Mesendoderm (in vitro differentiated cells): ENCODE measurements around the gene IQCK.

Experiments used
- DNase-seq: peaks from one replicate; pipeline ENCODE4 v3.0.0; 2013
- H2AK5ac ChIP-seq: 2 replicates; pipeline ENCODE4 v1.6.1; 2013; ENCODE audit warnings: low read length, inconsistent platforms
- H2BK120ac ChIP-seq: 2 replicates; pipeline ENCODE4 v1.6.1; 2013; ENCODE audit warnings: low read depth, mild to moderate bottlenecking, low read length, moderate library complexity, mixed read lengths
- H2BK15ac ChIP-seq: replicated peaks from 2 replicates; pipeline ENCODE4 v1.6.1; 2013; ENCODE audit warnings: low read depth, mild to moderate bottlenecking, moderate library complexity
- H2BK5ac ChIP-seq: 2 replicates; pipeline ENCODE4 v1.6.1; 2013; ENCODE audit warnings: low read length, inconsistent platforms
- H3K18ac ChIP-seq: 2 replicates; pipeline ENCODE4 v1.6.1; 2013; ENCODE audit warnings: mild to moderate bottlenecking, low read length, mixed read lengths
- H3K23ac ChIP-seq: one replicate; pipeline ENCODE4 v1.6.1; 2013; ENCODE audit warnings: low read length
- H3K27ac ChIP-seq: 2 replicates; pipeline ENCODE4 v1.5.1; 2013; ENCODE audit warnings: low read depth, mild to moderate bottlenecking, inconsistent platforms, low read length, moderate library complexity
- H3K27me3 ChIP-seq: 2 replicates; pipeline ENCODE4 v1.6.1; 2013; ENCODE audit warnings: low read length, control low read depth, mild to moderate bottlenecking, inconsistent platforms; ENCODE audit not compliant: insufficient read depth, poor library complexity
- H3K36me3 ChIP-seq: 2 replicates; pipeline ENCODE4 v1.6.1; 2013; ENCODE audit warnings: low read length, inconsistent platforms; ENCODE audit not compliant: control insufficient read depth, insufficient read depth
- H3K4ac ChIP-seq: one replicate; pipeline ENCODE4 v1.6.1; 2013; ENCODE audit warnings: low read depth, mild to moderate bottlenecking, low read length, moderate library complexity
- H3K4me1 ChIP-seq: 2 replicates; pipeline ENCODE4 v1.6.1; 2013; ENCODE audit warnings: low read depth, low read length, inconsistent platforms; ENCODE audit not compliant: control insufficient read depth
- H3K4me2 ChIP-seq: 2 replicates; pipeline ENCODE4 v1.6.1; 2013; ENCODE audit warnings: low read length
- H3K4me3 ChIP-seq: 2 replicates; pipeline ENCODE4 v1.5.1; 2013; ENCODE audit warnings: mild to moderate bottlenecking, low read length
- H3K56ac ChIP-seq: one replicate; pipeline ENCODE4 v1.6.1; 2013; ENCODE audit warnings: low read length
- H3K79me1 ChIP-seq: 2 replicates; pipeline ENCODE4 v1.6.1; 2013; ENCODE audit warnings: low read length, inconsistent platforms
- H3K79me2 ChIP-seq: 2 replicates; pipeline ENCODE4 v1.6.1; 2013; ENCODE audit warnings: mild to moderate bottlenecking, low read length; ENCODE audit not compliant: control insufficient read depth, insufficient read depth
- H3K9ac ChIP-seq: 2 replicates; pipeline ENCODE4 v1.6.1; 2013; ENCODE audit warnings: low read length, inconsistent platforms
- H4K5ac ChIP-seq: one replicate; pipeline ENCODE4 v1.6.1; 2013; ENCODE audit warnings: low read length
- H4K8ac ChIP-seq: one replicate; pipeline ENCODE4 v1.6.1; 2013; ENCODE audit warnings: low read depth, mild to moderate bottlenecking, control low read depth, low read length, moderate library complexity
- WGBS: extraction: QIAGEN DNeasy Blood & Tissue Kit; methylation state at CpG from one replicate; pipeline ENCODE4 v1.1.7; 2013; ENCODE audit warnings: low lambda C conversion rate, missing lambda C conversion rate; ENCODE audit not compliant: insufficient coverage; ENCODE audit errors: extremely low coverage; 5-methylcytosine and 5-hydroxymethylcytosine counted together

IQCK gene

DNA sequence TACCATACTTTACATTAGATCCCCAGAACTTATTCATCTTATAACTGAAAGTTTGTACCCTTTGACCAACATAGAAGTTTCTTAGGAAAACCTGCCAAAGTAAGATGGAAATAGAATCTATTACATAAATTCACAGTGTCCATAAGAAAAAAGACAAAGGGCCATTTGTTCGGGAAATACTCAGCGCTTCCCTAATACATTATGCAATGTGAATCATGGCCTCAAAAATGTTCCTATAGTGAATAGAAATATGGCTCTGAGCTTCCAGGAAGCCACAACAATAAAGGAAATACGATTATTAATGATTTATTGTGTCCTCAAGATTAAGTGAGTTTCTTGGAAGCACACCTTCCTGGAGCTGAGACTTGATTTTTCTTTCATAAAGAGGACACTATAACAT lies 115.1 kb downstream of the IQCK start:
- Histone ChIP-seq H3K23ac (no peak overlapping the region), H4K8ac (no peak overlapping the region), H3K18ac (no peak overlapping the region), H3K4me2 (no peak overlapping the region), H3K56ac (no peak overlapping the region), H3K9ac (no peak overlapping the region), H2BK15ac (no peak overlapping the region), H3K36me3 (no peaks in the 10 kb centered on the region), H3K79me1 (no peaks in the 10 kb centered on the region), H3K4me1 (no peaks in the 10 kb centered on the region), H3K79me2 (no peaks in the 10 kb centered on the region), H3K4me3 (no peak overlapping the region), H3K27ac (no peak overlapping the region), H2AK5ac (no peak overlapping the region), H3K4ac (no peak overlapping the region), H4K5ac (no peak overlapping the region), H2BK120ac (no peak overlapping the region), H3K27me3 (no peaks in the 10 kb centered on the region), H2BK5ac (no peak overlapping the region)
- no peak for DNase-seq
- WGBS, result no CpG with 5 or more reads among the region's 3 CpGs

- DNase-seq, result no peak
Observed at GRCh38 chr16:19833581-19833980, 115.5 kb downstream of the IQCK start.

DNA sequence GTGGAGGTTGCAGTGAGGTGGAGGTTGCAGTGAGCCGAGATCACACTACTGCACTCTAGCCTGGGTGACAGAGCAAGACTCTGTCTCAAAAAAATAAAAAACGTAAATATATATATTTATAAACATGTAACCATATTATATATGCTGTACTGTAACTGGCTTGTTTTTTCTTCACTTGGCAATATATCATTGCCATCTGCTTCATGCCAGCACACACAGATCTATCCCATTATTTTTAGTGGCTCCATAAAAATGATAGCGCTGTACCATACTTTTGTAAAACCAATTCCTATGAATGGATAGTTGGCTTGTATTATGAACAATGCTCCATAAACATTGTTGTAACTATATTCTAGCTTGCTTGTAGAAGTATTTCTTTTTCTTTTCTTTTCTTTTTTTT lies 117.1 kb downstream of the IQCK start:
- no peak overlapping the region for H4K8ac ChIP-seq
- H4K5ac ChIP-seq, result no peak overlapping the region
- H2BK15ac ChIP-seq, result no peak overlapping the region
- H3K79me2 ChIP-seq, result no peaks in the 10 kb centered on the region
- H3K36me3 ChIP-seq, result no peaks in the 10 kb centered on the region
- H3K4me3 ChIP-seq, result no peak overlapping the region
- no peaks in the 10 kb centered on the region for H3K27me3 ChIP-seq
- H3K4me1 ChIP-seq, result no peaks in the 10 kb centered on the region
- H3K9ac ChIP-seq, result no peak overlapping the region
- no peak overlapping the region for H2AK5ac ChIP-seq
- H3K18ac ChIP-seq, result no peak overlapping the region
- H2BK120ac ChIP-seq, result no peak overlapping the region
- no peaks in the 10 kb centered on the region for H3K79me1 ChIP-seq
- no peak for DNase-seq
- H3K56ac ChIP-seq, result no peak overlapping the region
- H3K4me2 ChIP-seq, result no peak overlapping the region
- no CpG with 5 or more reads among the region's 3 CpGs for WGBS
- no peak overlapping the region for H3K4ac ChIP-seq
- no peak overlapping the region for H3K23ac ChIP-seq
- H3K27ac ChIP-seq, result no peak overlapping the region
- no peak overlapping the region for H2BK5ac ChIP-seq

More at GRCh38 chr16:19833581-19833980, 115.5 kb downstream of the IQCK start:
- Histone ChIP-seq H3K23ac (no peak overlapping the region), H3K56ac (no peak overlapping the region), H3K4me1 (no peaks in the 10 kb centered on the region), H3K4me3 (no peak overlapping the region), H3K4ac (no peak overlapping the region), H4K8ac (no peak overlapping the region), H2BK5ac (no peak overlapping the region), H3K27me3 (no peaks in the 10 kb centered on the region), H3K36me3 (no peaks in the 10 kb centered on the region), H3K18ac (no peak overlapping the region), H3K79me1 (no peaks in the 10 kb centered on the region), H2BK120ac (no peak overlapping the region), H3K4me2 (no peak overlapping the region), H2AK5ac (no peak overlapping the region), H4K5ac (no peak overlapping the region), H3K27ac (no peak overlapping the region), H2BK15ac (no peak overlapping the region), H3K79me2 (no peaks in the 10 kb centered on the region), H3K9ac (no peak overlapping the region)
- no CpG with 5 or more reads among the region's 5 CpGs for WGBS

- Histone ChIP-seq H4K8ac (no peak overlapping the region), H3K27ac (no peak overlapping the region), H2BK15ac (no peak overlapping the region), H3K9ac (no peak overlapping the region), H3K4ac (no peak overlapping the region), H4K5ac (no peak overlapping the region), H3K23ac (no peak overlapping the region), H3K4me2 (no peak overlapping the region), H3K18ac (no peak overlapping the region), H3K4me3 (no peak overlapping the region), H3K36me3 (no peaks in the 10 kb centered on the region), H3K27me3 (no peaks in the 10 kb centered on the region), H3K79me1 (no peaks in the 10 kb centered on the region), H3K4me1 (no peaks in the 10 kb centered on the region), H2BK120ac (no peak overlapping the region), H2BK5ac (no peak overlapping the region), H3K79me2 (no peaks in the 10 kb centered on the region), H2AK5ac (no peak overlapping the region), H3K56ac (no peak overlapping the region)
- no peak for DNase-seq
Observed at GRCh38 chr16:19835968-19836421, 117.9 kb downstream of the IQCK start.

DNA sequence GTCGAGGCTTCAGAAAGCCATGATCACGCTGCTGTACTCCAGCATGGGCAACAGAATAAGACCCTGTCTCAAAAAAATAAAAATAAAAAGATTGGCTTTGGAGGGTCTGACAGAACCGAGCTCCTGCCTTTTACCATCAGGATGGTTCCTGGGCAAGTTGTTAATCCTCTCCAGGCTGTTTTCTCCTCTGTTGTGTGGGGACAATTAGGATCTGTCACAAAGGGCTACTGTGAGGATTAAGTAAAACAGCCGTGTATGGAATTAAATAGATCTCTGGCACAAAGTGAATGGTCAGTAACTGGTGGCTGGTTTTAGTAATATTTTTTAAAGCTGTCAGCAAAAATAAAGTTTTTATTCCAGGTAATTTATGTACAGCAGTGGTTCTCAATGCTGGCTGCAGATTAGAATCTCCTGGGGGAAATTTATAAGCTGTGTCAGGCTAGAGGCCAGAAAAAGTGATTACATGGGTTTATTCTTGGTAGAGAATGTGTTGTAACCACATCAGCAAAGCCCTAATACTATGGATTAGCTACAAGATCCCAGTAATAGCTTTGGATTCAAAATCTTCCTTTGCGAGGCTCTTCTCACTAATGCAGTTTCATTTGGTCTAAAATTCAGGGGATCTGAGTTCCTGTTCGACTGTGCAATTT lies 119.4 kb downstream of the IQCK start:
- Histone ChIP-seq H3K9ac (no peak overlapping the region), H3K27me3 (no peaks in the 10 kb centered on the region), H3K4me1 (no peaks in the 10 kb centered on the region), H3K18ac (peak overlapping the region; percentile 45), H3K79me1 (no peaks in the 10 kb centered on the region), H2BK15ac (no peak overlapping the region), H3K56ac (no peak overlapping the region), H3K27ac (no peak overlapping the region), H2AK5ac (no peak overlapping the region), H3K23ac (no peak overlapping the region), H2BK120ac (no peak overlapping the region), H2BK5ac (no peak overlapping the region), H3K4me3 (no peak overlapping the region), H3K79me2 (no peaks in the 10 kb centered on the region), H3K36me3 (no peaks in the 10 kb centered on the region), H4K8ac (no peak overlapping the region), H3K4ac (no peak overlapping the region), H3K4me2 (no peak overlapping the region), H4K5ac (no peak overlapping the region)
- no CpG with 5 or more reads among the region's 6 CpGs for WGBS
- no peak for DNase-seq
